HG03108 (cell line): ENCODE data around the gene PCBD1.

Experiments used
- ATAC-seq: cut with Tn5 transposase; IDR thresholded peaks from one replicate; pipeline ENCODE4 v1.9.1; 2021; ENCODE audit warnings: moderate library complexity; ENCODE audit not compliant: unreplicated experiment

The PCBD1 gene

GRCh38 chr10:70905071-70906021 is 17.0 kb upstream of the PCBD1 start:
- no peak for ATAC-seq

GRCh38 chr10:70903262-70903921 is 15.0 kb upstream of the PCBD1 start:
- no peak for ATAC-seq

- no peak for ATAC-seq
Observed at GRCh38 chr10:70902661-70903261, 14.4 kb upstream of the PCBD1 start.

GRCh38 chr10:70901276-70901878 is 13.0 kb upstream of the PCBD1 start:
- no peak for ATAC-seq

- no peak for ATAC-seq
Observed at GRCh38 chr10:70899096-70899495, 10.7 kb upstream of the PCBD1 start.

- ATAC-seq, result no peak
Observed at GRCh38 chr10:70898687-70899086, 10.3 kb upstream of the PCBD1 start.

GRCh38 chr10:70896551-70896950 is 8.2 kb upstream of the PCBD1 start:
- no peak for ATAC-seq

GRCh38 chr10:70894416-70894815 is 6.1 kb upstream of the PCBD1 start:
- no peak for ATAC-seq

GRCh38 chr10:70893227-70894006 is 5.1 kb upstream of the PCBD1 start:
- ATAC-seq, result no peak

GRCh38 chr10:70892631-70893030 is 4.3 kb upstream of the PCBD1 start:
- ATAC-seq, result no peak

- no peak for ATAC-seq
Observed at GRCh38 chr10:70891627-70892026, 3.3 kb upstream of the PCBD1 start.

- ATAC-seq, result no peak
Observed at GRCh38 chr10:70890917-70891431, 2.6 kb upstream of the PCBD1 start.

GRCh38 chr10:70889291-70889690 is 926 bp upstream of the PCBD1 start:
- ATAC-seq, result no peak

- ATAC-seq, result no peak
Observed at GRCh38 chr10:70886921-70887665, 1.3 kb downstream of the PCBD1 start.

- no peak for ATAC-seq
Observed at GRCh38 chr10:70885931-70886903, 2.1 kb downstream of the PCBD1 start.

- no peak for ATAC-seq
Observed at GRCh38 chr10:70885481-70885880, 2.9 kb downstream of the PCBD1 start.

GRCh38 chr10:70884741-70885140 is 3.6 kb downstream of the PCBD1 start:
- no peak for ATAC-seq

- ATAC-seq, result peak; percentile 77
Observed at GRCh38 chr10:70880077-70880534, 8.3 kb downstream of the PCBD1 start.
